Activated CD8-positive, alpha-beta memory T cell treated with anti-CD3 and anti-CD28 coated beads for 24 hours (primary cell): ENCODE results near the gene C22orf39.

Experiments
- DNase-seq: peaks from one replicate; pipeline ENCODE4 v3.0.0-alpha.2; 2020

Gene C22orf39

DNA sequence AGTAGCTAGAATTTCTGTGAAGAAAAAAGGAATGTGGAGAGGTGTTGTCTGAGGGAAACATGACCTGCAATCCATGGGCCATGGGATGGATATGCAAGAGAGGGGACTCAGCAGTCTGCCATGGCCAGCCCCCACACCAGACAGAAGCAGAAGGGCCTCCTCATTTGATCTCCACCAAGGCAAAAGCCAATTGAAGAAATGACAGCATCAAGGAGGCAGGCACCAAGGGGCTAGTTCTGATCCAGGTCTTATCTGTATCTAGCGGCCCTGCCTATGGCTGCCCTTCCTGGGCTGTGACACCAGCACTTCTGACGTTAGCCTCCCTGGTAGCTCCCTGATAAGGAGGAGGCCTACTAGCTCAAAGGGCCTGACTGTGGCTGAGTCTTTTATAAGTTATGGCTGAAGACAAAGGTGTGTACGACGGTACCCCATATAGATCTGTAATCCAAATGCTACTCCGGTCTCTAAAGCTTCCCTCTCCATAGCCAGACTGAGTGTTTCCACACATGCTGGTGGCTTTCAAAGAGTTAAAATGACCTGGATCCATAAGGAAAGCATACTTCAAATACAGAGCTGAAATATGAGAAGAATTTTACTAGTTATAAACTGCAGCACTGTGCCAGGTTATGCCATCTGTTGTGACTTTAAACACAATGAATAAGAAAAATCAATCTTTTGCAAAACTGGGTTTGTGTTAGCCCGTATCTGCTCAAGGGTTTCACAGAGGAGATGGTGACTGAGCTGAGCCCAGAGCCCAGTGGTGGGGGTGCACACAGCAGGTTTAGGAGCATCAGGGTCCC is 50.4 kb downstream of the C22orf39 start:
- DNase-seq, result no peak

DNA sequence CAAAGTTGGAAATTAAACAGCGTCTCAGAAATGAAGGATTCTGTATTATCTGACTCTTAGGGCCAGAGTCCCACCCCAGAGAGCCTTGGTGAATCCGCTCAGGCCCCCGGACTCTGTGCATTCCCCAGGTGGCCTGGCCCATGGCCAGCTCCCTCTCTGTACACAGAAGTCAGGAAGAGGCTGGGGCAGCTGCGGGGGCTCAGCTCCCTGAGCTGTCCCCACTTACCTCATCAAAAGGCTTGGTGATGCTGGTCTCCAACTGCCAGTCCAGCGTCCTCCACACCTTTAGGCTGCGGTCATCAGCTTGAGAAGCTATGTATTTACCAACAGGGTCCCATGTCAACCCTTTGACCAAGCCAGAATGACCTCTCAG is 51.0 kb downstream of the C22orf39 start:
- DNase-seq, result no peak

DNA sequence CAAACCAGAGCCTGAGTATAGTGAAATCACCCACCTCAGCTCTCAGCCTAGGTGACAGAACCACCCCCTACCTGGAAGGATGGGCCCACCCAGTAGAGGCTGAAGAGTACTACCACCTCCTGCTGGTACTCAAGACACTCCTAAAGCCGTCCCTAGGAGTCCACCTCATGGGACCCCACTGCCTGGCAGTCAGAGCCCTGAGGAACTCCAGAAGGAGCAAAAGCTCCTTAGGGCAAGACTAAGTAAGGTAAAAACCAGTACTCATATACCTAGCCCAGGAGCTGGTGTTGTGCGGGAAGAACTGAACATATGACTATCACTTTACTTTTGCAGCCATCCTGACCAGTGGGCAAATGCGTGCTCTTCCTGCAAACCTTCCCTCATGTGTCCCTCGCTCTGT is 52.2 kb downstream of the C22orf39 start:
- no peak for DNase-seq

DNA sequence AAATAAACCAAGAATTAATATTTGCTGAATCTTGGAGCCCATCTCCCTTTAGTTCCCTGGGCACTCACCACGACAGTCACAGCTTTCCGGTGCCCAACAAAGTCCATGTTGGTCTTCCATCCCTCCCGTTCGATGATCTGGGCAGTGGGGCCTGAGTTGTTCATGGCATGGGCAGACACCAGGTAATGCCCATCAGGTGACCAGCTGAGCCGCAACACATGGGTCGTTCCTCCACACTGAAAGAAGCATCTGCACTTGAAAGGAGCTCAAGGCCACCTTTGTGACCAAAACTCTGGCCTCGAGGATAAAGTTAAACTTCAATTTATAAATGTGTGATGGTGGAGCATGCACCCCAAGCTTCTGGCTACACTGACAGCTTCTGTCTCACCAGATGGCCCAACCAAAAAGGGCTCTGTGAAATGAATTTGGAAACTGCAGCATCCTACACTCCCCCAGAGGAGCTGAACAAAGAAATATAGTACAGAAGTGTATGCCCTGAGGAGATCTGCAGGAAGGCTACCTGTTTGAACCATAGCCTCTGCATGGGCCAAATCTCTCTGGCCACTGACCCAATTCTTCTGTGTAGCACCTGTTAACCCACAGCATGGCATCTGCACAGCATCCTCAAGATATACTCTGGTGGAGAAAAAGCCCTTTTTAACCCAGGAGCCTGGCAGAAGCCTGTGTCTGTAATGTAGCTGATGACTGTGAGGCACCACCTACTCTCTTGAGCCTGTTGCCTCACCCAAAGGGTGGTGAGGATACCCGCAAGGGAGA is 53.0 kb downstream of the C22orf39 start:
- DNase-seq, result no peak

DNA sequence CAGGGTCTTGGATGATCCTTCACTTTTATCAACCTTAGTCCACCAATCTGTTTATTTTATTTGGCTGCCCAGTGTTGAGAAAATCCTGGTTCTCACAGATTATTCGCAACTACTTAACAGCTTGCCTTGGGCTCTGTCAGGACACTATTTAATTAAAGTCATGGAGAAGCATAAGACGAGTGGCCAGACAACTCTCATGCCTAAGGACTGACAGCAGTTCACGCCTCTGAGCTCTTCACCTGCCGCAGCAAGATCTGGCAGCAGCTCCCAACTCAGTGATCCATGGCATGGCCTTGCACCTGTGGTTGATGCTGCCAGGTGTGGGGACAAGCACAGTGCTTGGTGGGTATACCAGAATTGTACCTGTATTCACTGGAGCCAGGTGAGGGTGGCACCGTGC is 53.8 kb downstream of the C22orf39 start:
- DNase-seq, result no peak
